Natural killer cell treated with Interleukin-12 subunit alpha and Interleukin-12 subunit beta and Interleukin-15 and Interleukin-18, amount 100 ng/mL, for 72 hours (primary cell): ENCODE data around the gene PDGFC. TPM values are rescaled to one million over a fixed set of nuclear protein-coding genes. Genes with fewer than 3 reads are reported as not detected.

ENCODE experiments used
- ATAC-seq, 2 donors: fragments of 150-1000 bp; cut with Tn5 transposase in 1 of 2; sonication (Bioruptor Pico), chemical (Tn5 transposase) in 1 of 2; 2 replicates each; pipeline ENCODE4 v1.10.0; 2021
- DNase-seq: peaks from one replicate; pipeline ENCODE4 v3.0.0; 2022; ENCODE audit warnings: low spot score
- H3K27ac Mint-ChIP-seq, 2 donors: 1 replicate in 1 of 2; 2 replicates in 1 of 2; pipeline ENCODE4 v1.8.0; 2022; ENCODE audit warnings: mixed read lengths in 2 of 2, mild to moderate bottlenecking in 1 of 2, moderate library complexity in 1 of 2
- H3K27me3 Mint-ChIP-seq, 2 donors: 1 replicate in 1 of 2; 2 replicates in 1 of 2; pipeline ENCODE4 v1.8.0; 2022; ENCODE audit warnings: mixed read lengths in 2 of 2
- H3K36me3 Mint-ChIP-seq: one replicate; pipeline ENCODE4 v1.8.0; 2022; ENCODE audit warnings: mixed read lengths
- H3K4me1 Mint-ChIP-seq, 2 donors: 1 replicate in 1 of 2; 2 replicates in 1 of 2; pipeline ENCODE4 v1.8.0; 2022; ENCODE audit warnings: low read depth in 2 of 2, mixed read lengths in 2 of 2, mild to moderate bottlenecking in 1 of 2
- H3K4me3 Mint-ChIP-seq: one replicate; pipeline ENCODE4 v1.8.0; 2022; ENCODE audit warnings: mixed read lengths
- H3K9me3 Mint-ChIP-seq: 2 replicates; pipeline ENCODE4 v1.8.0; 2022; ENCODE audit warnings: mixed read lengths
- total RNA-seq, 2 donors: library from RNA; stranded (reverse); gene quantifications; one replicate each; pipeline ENCODE4 v1.2.3, GENCODE V29; 2022

PDGFC gene
- total RNA-seq, 2 donors from 2014 or later, result not detected

DNA sequence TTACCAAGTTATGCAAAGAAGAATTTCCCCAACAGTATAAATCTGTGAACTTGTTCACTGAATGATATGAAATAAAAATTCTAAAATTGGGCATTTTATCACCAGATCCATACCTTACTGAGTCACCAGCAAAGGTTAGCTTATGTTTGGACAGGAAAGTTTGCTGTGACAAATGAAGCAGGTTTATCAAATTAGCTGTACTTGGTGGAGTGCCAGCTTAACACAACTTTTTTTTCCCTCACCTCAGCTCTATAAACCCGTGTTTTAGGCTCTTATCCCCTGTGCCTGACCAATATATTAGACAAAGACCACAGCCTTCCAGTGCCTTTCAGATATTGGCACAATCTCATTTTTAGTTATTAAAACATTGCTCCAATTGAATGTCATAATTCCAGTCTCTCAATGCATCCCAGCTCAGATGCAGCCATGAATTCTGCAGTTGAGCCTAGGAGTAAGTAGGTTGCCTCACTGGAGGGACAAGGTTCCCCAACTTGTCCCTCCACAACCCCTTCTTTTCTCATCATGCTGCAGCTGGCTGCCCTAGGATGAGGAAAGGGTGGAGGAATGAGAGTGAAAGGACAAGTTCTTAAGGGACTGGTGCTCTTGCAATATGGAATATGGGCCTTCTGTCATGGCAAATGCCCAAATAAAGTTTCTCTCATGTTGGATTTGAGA is 27.0 kb upstream of the PDGFC start:
- Mint-ChIP-seq H3K4me3 (no peak overlapping the region), H3K27ac (no peak overlapping the region), H3K9me3 (peaks cover 15% of the 10 kb centered on the region), H3K4me1 (no peaks in the 10 kb centered on the region), H3K36me3 (peaks cover 8% of the 10 kb centered on the region), H3K27me3 (no peaks in the 10 kb centered on the region)
- DNase-seq (no peak), ATAC-seq (no peak)

DNA sequence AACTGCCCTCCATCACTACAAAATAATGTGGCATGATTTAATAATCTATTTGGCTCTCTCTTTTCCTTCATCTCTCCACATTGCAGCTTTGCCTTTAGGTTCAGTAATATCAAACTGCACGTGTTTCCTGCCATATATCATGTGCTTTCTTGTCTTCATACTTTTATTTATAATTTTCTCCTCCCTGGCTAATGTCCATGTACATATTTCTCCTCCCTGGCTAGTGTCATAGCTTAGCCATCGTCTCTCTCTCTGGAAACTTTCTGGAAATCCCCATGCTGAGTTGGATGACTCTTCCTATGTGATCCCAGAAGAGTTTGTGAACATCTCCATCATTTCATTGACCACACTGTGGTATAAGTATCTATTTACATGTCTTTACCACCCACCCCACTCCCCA is 21.3 kb upstream of the PDGFC start:
- no peak overlapping the region for H3K27ac Mint-ChIP-seq
- H3K36me3 Mint-ChIP-seq, result peaks cover 8% of the 10 kb centered on the region
- ATAC-seq (no peak), DNase-seq (no peak)
- peaks cover 16% of the 10 kb centered on the region for H3K9me3 Mint-ChIP-seq
- H3K4me3 Mint-ChIP-seq, result no peak overlapping the region
- H3K4me1 Mint-ChIP-seq, result no peaks in the 10 kb centered on the region
- H3K27me3 Mint-ChIP-seq, result no peaks in the 10 kb centered on the region

DNA sequence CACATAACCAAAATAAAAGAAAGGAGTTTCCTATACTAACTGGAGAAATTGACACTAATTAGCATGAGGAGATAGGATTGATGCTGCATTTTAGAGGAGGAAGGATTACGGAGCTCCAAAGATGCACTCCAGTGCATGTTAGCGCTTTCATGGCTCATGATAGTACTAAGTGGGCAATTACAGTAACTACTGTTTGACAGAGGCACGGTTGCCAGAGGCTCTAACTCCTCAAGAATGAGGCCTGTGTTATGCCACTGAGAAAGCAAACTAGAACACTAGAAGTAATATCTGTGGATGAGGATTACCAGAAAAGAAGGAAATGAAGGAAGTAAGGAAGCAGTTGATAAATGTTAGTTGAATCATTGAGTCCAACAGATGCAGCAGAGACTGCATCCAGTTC is 19.6 kb upstream of the PDGFC start:
- Mint-ChIP-seq H3K9me3 (peaks cover 17% of the 10 kb centered on the region), H3K4me1 (no peaks in the 10 kb centered on the region), H3K4me3 (no peak overlapping the region), H3K36me3 (no peaks in the 10 kb centered on the region), H3K27me3 (no peaks in the 10 kb centered on the region), H3K27ac (no peak overlapping the region)
- DNase-seq (no peak), ATAC-seq (no peak)

DNA sequence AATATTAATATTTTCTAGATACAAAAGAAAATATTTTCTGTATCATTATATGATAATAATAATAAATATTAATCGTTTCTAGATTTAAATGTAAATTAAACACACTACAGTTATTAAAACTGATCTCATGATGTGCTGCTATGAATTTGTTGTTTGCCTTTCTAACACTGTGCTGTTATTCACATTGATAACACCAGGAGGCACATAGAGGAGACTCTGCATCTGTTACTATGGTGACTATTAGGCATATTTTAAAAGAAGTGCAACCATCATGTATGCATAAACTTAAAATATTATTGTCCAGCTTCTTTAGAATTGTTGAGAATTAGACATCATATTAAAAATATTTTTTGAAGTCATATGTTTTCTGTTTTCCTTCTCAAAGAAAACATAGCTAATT is 11.8 kb upstream of the PDGFC start:
- ATAC-seq (no peak), DNase-seq (no peak)
- H3K27me3 Mint-ChIP-seq, result no peaks in the 10 kb centered on the region
- H3K36me3 Mint-ChIP-seq, result peaks cover 6% of the 10 kb centered on the region
- peaks cover 13% of the 10 kb centered on the region for H3K9me3 Mint-ChIP-seq
- no peak overlapping the region for H3K27ac Mint-ChIP-seq
- H3K4me3 Mint-ChIP-seq, result no peak overlapping the region
- H3K4me1 Mint-ChIP-seq, result no peaks in the 10 kb centered on the region

DNA sequence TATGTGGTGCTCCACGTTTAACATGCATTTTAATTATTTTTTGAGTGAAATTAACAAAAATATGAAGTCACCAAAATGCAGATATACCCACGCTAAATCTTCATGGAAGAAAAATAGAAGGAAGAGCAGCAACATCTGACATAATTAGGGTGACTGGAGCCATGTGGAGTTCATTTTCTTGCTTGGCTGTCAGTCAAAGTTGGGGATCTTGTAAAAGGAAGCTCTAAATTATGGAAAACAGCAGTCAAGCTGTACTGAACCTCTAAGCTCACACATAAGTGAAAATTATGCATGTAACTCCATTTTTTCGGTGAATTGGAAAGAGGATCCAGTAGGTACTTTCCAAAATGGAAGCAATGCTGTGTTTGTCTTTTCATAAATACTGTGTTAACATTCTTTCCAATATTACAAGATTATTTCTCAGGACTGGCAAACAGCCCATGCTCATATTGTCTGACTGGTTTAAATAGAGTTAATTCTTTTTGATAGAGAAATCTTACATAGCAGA is 9.7 kb upstream of the PDGFC start:
- ATAC-seq (no peak), DNase-seq (no peak)
- Mint-ChIP-seq H3K36me3 (peaks cover 6% of the 10 kb centered on the region), H3K9me3 (peaks cover 8% of the 10 kb centered on the region), H3K4me1 (no peaks in the 10 kb centered on the region), H3K4me3 (no peak overlapping the region), H3K27me3 (no peaks in the 10 kb centered on the region), H3K27ac (no peak overlapping the region)

DNA sequence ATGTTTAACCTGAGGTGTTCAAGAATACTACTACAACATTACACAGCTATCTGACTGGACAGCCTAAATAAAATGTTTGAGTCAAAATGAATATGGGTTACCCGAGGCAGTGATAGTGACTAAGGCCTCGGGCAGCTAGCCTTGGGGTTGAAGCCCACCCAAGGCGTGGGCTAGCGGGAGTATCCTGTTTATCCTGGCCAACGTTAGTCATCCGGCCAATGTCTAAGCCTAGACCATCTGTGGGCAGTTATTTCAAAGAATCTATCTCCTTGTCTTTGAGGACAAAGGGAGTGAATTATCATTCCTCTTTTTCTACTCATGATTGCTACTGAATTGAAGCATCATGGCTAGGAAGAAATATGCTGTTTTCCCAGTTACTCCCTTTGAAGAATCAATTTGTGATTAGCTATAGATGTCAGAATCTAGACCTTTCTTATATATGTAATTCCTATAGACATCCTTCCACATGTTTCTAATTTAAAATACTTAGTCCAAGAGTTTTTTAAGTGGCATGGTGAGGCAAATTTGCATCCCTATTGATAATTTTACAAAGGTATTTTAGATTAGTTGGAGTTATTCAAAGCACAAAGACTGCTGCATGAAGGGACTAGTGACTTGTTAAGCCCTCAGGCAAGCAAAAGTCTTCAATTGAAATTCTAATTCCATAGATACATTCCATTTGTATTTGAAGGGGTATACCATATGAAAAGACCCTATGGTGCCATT is 6.0 kb upstream of the PDGFC start:
- H3K4me3 Mint-ChIP-seq, result no peak overlapping the region
- no peak overlapping the region for H3K27ac Mint-ChIP-seq
- ATAC-seq, result no peak
- peaks cover 2% of the 10 kb centered on the region for H3K9me3 Mint-ChIP-seq
- DNase-seq, result no peak
- H3K36me3 Mint-ChIP-seq, result no peaks in the 10 kb centered on the region
- no peaks in the 10 kb centered on the region for H3K4me1 Mint-ChIP-seq
- peaks cover 0 to 6% of the 10 kb centered on the region in 2 donors for H3K27me3 Mint-ChIP-seq

DNA sequence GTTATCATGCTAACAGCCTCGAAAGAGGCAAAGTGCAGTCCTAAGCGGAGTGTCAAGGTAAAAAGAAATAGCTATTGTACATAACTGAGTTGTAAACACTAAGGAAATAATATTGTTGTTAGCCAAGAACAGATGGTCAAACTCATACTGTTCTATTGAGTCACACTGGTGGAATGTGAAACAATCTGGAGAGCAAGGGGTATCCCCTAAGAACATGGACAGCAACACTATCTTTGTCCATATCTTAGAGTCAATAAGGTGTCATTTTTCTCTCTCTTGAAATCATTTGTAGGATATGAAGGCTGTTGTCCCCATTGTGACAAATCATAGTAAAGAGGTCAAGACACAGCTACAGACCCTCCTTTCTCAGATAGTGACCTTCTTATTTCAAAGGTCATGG is 4.5 kb upstream of the PDGFC start:
- ATAC-seq (no peak), DNase-seq (no peak)
- H3K27ac Mint-ChIP-seq, result no peak overlapping the region
- no peaks in the 10 kb centered on the region for H3K4me1 Mint-ChIP-seq
- H3K36me3 Mint-ChIP-seq, result no peaks in the 10 kb centered on the region
- peaks cover 0 to 6% of the 10 kb centered on the region in 2 donors for H3K27me3 Mint-ChIP-seq
- peaks cover 2% of the 10 kb centered on the region for H3K9me3 Mint-ChIP-seq
- H3K4me3 Mint-ChIP-seq, result no peak overlapping the region

DNA sequence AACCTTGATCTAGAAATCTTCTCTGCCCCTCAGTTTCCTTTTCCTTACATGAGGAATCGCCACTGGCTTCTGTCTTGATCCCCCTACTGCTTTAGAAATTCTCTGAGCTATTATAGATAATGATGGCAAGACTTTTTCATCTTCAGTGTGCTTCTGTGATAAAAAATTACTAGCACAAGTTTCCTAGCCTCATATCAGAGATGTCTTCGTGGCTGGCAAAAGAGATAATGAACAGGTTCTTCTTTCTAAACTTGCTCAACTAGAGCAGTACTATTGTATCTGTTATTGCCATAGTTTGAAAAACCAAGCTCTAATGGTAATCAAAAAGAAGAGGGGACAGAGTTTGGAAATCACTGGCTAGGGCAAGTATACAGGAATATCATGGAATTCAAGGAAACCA is 4.1 kb upstream of the PDGFC start:
- no peak for ATAC-seq
- Mint-ChIP-seq H3K4me3 (no peak overlapping the region), H3K36me3 (no peaks in the 10 kb centered on the region), H3K27ac (no peak overlapping the region), H3K27me3 (peaks cover 3 to 8% of the 10 kb centered on the region in 2 donors), H3K9me3 (peaks cover 2% of the 10 kb centered on the region), H3K4me1 (peaks cover 0 to 3% of the 10 kb centered on the region in 2 donors)
- DNase-seq, result no peak

DNA sequence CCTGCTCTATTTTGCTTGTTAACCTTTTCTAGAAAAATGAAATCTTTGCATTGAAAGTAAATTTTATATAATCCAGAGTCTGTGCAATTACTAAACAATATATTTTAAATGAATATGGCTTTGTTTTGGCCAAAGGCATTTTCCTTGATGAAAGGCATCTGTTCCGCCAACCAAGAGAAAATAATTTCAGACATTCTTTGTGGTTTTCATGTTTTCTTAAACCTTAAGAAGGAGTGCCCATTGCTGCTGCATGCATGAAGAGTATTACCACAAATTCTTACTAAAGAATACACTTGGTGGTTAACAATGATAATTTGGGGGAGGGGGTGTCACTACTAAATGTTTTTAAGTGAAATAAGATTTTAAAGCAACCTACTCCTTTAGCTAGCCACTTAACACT is 2.7 kb upstream of the PDGFC start:
- Mint-ChIP-seq H3K36me3 (no peaks in the 10 kb centered on the region), H3K4me3 (no peak overlapping the region), H3K27ac (no peak overlapping the region), H3K9me3 (no peaks in the 10 kb centered on the region), H3K4me1 (peaks cover 0 to 7% of the 10 kb centered on the region in 2 donors), H3K27me3 (peaks cover 15 to 16% of the 10 kb centered on the region in 2 donors)
- DNase-seq (no peak), ATAC-seq (no peak)

DNA sequence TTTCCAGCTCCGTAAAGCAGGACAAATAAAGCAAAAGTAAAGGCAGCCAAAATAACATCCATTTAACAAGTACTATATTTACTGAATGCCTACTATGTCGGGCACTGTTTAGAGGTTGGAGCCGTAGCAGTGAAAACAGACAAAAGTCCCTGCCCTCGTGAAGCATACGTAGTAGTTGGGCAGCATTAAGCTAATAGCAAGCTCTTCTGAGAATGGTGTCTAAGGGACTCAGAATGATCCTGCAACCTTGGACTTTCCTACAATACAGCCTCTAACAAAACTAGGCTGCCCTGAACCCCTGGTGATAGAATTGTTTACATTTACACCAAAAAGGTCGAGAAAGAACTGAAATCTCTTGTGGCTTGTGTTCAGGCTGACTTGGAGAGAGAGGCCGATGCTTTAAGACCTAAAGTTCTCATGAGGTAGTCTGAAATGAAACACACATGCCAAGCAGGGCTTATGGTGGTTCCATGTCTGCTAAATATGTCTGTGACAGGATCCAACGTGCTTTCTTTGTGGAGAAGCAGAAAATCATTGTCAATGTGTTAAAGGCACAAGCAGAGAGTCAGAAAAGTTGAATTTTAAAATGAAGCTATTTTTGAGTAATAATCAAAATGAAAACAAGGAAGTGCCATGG is 898 bp upstream of the PDGFC start:
- Mint-ChIP-seq H3K4me1 (peaks cover 0 to 7% of the 10 kb centered on the region in 2 donors), H3K27me3 (peaks cover 20 to 23% of the 10 kb centered on the region in 2 donors), H3K9me3 (peaks cover 3% of the 10 kb centered on the region), H3K27ac (no peak overlapping the region), H3K36me3 (peaks cover 6% of the 10 kb centered on the region), H3K4me3 (no peak overlapping the region)
- DNase-seq, result no peak
- no peak for ATAC-seq

DNA sequence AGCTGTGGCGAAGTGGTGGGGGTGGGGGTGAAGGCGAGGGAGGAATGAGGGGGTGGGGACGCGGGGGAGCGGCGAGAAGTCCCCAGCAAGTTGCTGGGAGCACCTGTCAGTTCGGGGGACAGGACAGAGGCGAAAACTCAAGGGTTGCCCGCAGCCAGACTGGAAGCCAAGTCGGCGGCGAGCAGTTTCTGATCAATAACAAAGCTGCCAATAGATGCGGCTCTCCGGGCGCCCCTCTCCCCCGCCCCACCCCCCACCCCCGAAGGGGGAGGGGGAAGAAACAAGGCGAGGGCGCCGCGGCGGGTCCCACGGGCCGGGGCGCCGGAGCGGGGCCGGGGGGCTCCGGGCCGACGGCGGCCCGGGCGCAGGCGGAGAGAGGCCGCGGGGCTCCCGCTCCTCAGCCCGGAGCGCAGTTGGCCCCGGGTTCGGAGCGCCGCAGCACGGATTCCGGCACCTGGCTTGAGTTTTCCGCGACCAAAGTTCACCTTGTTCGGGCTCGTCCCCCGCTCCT is 379 bp downstream of the PDGFC start:
- Mint-ChIP-seq H3K4me3 (peak overlapping the region; percentile 50), H3K36me3 (peaks cover 6% of the 10 kb centered on the region), H3K9me3 (peaks cover 3% of the 10 kb centered on the region), H3K27ac (no peak overlapping the region), H3K4me1 (peaks cover 0 to 7% of the 10 kb centered on the region in 2 donors), H3K27me3 (peaks cover 20 to 23% of the 10 kb centered on the region in 2 donors)
- ATAC-seq, result no peak
- no peak for DNase-seq

DNA sequence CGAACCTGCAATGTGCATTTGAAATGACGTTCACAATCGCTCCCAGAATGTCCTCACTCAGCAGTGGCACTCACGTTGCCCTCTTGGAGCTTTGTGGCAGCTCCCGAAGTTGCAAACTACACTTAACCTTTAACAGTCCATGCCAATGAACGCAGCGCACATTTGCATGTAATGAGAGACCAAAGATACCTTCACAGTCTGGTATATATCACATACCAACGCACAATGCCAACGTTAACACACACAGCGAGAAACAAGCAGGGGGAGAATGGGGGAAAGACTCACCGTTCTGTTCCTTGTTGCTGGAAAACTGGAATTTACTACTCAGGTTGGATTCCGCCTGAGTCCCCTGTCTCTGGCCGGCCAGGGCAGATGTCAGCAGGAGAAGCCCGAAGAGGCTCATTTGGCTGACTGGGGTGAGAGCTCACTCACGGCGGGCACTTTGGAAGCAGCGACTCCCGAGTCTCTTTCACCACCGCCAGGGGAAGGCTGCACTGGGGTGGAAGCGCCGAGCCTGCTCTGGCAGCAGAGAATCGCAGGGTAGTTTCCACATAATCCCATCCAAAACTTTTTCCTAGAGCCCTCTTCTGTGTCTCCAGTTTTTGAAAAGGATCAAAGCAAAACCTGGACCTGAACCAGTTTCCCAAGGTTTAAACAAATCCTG is 966 bp downstream of the PDGFC start:
- Mint-ChIP-seq H3K4me3 (peak overlapping the region; percentile 50), H3K36me3 (peaks cover 6% of the 10 kb centered on the region), H3K27me3 (peaks cover 20 to 23% of the 10 kb centered on the region in 2 donors), H3K9me3 (peaks cover 3% of the 10 kb centered on the region), H3K4me1 (peaks cover 0 to 7% of the 10 kb centered on the region in 2 donors), H3K27ac (no peak overlapping the region)
- ATAC-seq, result no peak
- DNase-seq, result no peak

DNA sequence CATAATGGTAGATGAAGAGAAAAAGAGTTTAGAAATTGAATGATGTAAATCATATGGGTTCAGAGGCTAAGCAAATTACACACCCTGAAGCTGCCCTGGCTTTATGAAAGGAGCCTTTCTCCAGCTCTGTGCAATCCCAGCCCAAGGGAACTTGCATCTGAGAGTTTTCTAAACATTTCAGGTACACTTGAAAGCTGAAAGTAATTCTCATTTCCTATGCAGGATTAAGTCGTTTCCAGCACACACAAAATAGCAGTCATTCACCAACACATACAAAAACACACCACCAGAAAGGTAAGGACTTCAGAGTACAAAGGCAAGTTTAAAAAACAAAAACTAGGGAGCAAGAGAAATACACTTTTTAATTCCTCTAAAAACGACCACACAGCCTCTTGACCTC is 1.7 kb downstream of the PDGFC start:
- no peak for ATAC-seq
- Mint-ChIP-seq H3K9me3 (peaks cover 3% of the 10 kb centered on the region), H3K27ac (no peak overlapping the region), H3K36me3 (peaks cover 6% of the 10 kb centered on the region), H3K4me1 (peaks cover 0 to 7% of the 10 kb centered on the region in 2 donors), H3K4me3 (peak overlapping the region; percentile 34), H3K27me3 (peaks cover 20 to 23% of the 10 kb centered on the region in 2 donors)
- no peak for DNase-seq
